Activated CD4-positive, alpha-beta T cell treated with anti-CD3 and anti-CD28 coated beads, Interleukin-2, Interleukin-6, amounts not matched to agents 100 ng/mL and 50 ng/mL, durations not matched to agents 16 hours and 8 hours (primary cell): ENCODE measurements around the gene ASAP2.
A peak's percentile ranks its signal among the peaks of the same experiment; 100 is the strongest.

ENCODE experiments used
- DNase-seq: peaks from one replicate; pipeline ENCODE4 v3.0.0-alpha.2; 2020

The ASAP2 gene

DNA sequence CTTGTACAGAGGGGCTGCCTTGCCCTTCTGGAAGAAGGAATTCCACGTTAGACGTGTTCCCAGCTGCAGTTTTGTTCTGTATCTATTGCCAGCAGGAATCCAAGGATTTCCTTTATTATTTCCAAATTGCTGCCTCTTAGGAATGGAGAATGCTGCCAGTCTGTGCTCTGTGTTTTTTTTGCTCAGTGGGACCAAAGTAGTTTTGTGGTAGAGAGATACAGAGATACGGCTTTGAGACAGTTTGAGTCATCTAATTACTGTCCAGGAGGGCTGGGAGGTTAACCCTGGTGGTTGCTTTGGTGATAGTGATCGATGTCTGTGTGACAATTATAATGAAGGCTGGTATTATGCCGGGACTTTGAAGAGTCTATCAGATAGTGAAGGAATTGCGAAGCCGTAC, 26.3 kb downstream of the ASAP2 start:
- DNase-seq = no peak

DNA sequence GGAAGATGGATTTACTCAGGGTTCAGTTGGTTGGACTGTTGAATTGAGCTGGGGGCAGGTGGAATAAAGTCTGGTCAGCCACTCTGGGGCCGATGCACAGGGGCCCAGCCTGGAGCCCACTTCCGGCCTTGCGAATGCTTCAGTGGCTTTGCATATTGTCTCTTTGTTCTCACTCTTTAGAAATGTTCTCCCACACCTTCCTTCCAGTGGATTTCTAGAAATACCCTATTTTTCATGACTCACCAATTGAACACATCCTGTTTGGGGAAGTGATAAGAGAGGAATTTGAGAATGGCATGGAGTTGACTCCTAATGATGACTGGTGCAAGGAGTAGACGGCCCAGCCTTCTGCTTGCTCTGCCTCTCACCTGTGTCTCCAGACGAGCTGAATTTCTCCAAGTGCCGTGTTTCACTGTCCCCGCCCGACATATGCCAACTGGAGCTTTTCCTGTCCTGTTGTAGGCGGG, 28.1 kb downstream of the ASAP2 start:
- DNase-seq = no peak

GRCh38 chr2:9235147-9236044, 28.8 kb downstream of the ASAP2 start:
- DNase-seq = no peak

DNA sequence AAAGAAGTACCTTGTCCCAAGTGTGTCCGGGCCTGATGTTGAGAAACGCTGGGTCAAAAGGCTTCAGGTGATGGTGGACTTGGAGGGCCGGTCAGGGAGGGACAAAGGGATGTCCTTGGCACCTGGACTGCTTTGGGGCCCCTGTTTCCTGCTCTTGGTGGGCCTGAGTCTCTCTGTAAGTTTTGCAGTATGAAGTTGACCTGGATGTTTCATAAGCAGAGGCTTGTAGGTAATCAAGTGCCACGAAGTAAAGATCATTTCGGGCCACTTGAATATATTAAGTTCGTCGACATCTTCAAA, 29.4 kb downstream of the ASAP2 start:
- DNase-seq = no peak

DNA sequence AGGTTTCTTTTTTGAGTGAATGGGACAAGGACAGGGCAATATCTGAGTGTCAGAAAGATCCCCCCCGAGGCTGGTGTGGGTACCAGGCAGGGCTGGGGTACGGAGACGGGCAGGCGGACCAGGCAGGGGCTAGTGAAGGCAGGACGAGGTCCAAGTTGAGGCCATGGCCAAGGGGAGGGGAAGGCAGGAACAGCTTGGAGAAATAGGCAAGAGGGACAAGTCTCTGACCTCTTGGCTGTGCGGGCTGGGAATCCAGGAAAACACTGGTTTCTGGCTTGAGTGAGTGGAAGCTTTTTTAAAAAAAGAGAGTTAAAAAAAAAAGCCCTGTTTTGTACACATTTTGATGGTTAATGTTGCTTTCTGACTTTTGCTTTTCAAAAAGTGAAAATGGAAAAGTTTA, 30.3 kb downstream of the ASAP2 start:
- DNase-seq = no peak

DNA sequence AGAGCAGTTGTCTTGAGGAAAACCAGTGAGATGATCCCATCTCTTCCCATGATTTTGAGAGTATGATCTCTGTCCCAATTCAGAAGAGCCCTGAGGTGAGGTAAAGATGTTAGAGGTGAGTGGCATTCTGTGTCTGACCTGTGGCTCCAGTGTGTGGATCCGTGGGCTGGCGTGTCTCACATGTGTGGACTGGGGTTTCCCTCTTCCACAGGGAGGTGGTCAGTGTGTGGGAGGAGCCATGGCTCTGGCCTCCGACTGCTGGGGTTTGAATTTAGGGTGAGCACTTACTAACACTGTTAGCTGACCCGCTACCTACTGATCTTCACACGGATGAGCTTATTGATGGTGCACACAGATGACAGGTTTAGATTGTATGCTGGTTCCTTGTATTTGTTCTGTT, 31.2 kb downstream of the ASAP2 start:
- DNase-seq = no peak

- DNase-seq = no peak
Measured at GRCh38 chr2:9238591-9239326, 32.1 kb downstream of the ASAP2 start.

DNA sequence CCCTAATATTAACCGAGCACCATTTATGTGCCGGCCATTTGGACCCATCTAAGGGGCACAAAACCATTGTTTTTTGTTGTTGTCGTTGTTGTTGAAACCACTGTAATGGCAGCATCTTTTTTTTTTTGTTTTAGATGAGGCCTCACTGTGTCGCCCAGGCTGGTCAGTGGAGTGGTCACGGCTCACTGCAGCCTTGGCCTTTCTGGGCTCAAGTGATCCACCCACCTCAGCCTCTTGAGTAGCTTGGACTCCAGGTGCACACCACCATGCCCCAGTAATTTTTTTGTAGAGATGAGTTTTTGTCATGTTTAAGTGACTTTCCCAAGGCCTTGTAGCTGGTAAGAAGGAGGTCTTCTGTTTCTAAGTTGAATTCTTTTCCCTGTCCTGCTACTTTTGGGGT, 33.0 kb downstream of the ASAP2 start:
- no peak for DNase-seq

DNA sequence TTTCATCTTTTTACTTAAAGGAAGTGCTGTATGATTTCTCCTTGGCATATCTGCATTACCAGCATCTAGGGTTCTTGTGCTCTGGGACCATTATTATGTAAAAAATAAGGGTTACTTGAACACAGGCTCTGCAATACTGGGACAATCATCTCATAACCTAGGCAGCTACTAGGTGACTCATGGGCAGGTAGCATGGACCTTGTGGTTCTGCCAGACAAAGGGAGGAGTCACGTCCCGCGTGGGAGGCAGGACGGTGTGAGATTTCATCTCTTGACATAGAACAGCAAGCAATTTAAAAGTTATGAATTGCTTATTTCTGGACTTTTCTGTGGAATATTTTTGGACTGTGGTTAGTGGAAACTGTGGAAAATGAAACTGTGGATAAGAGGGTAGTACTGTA, 34.1 kb downstream of the ASAP2 start:
- DNase-seq = no peak

- no peak for DNase-seq
Measured at GRCh38 chr2:9241233-9241632, 34.6 kb downstream of the ASAP2 start.

DNA sequence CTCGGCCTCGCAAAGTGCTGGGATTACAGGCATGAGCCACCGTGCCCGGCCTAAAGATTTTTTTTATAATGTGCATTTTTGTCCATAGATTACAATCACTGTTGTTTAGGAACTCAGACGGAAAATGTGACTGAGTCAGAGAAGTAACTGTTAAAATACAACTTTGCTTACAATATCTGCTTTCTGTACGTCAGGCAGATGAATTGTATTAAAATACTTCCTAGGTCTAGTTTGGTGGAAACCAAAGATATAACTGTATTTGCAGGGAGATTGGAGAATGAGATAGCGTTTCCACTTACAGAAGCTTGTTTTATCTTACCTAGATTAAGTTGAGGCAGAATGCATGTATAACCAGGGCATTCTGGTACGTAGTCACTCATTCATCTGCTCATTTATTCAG, 36.7 kb downstream of the ASAP2 start:
- no peak for DNase-seq

DNA sequence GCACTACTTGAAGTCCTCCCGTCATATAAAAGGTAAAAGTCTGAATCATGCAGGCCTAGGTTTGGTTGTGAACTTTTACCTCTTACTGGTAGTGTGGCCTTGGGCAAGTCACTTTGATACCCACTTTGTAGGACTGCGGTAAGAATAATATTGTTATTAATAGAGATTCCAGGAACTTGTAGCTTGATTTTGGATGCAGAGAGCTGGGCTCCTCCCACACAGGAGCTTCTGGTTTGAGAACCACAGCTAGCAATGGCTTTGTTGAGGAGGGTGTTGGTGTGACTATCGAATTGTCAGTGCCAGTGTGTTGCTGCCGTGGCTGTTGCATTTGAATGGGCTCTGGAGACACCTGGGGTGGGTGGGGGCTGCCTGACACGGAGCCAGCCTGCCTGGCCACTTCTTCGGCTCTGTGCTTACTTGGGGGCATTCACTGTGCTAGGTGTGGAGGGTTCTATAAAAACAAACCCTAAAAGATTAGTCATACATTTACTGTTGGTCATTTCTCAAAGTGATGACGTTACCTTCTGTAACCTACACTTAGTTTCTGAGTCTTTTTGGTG, 38.5 kb downstream of the ASAP2 start:
- peak; percentile 54 for DNase-seq

- no peak for DNase-seq
Measured at GRCh38 chr2:9247177-9247576, 40.6 kb downstream of the ASAP2 start.

DNA sequence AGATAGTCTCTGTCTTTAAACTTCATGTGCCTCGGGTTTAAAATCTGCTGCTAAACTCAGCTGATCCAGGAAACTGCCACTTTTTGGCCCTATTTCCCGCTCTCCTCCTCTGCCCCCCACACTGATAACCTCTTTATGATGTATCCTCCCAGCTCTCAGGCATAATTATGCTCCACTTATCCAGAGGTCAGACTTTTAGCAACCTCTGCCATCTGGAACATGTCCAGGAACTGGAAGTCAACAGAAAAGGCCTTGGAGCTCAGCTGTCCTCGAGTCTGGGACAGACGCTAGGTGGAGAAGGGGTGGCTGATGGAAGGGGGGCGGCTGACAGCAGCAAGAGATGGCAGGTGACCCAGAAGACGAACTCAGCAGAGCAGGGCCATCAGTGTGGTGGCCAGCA, 41.2 kb downstream of the ASAP2 start:
- no peak for DNase-seq

- no peak for DNase-seq
Measured at GRCh38 chr2:9248363-9248762, 41.8 kb downstream of the ASAP2 start.

- DNase-seq = no peak
Measured at GRCh38 chr2:9249020-9249800, 42.6 kb downstream of the ASAP2 start.

- no peak for DNase-seq
Measured at GRCh38 chr2:9250091-9250490, 43.5 kb downstream of the ASAP2 start.

- no peak for DNase-seq
Measured at GRCh38 chr2:9250498-9251153, 44.0 kb downstream of the ASAP2 start.

GRCh38 chr2:9251154-9252001, 44.8 kb downstream of the ASAP2 start:
- no peak for DNase-seq

- no peak for DNase-seq
Measured at GRCh38 chr2:9252002-9252357, 45.4 kb downstream of the ASAP2 start.

DNA sequence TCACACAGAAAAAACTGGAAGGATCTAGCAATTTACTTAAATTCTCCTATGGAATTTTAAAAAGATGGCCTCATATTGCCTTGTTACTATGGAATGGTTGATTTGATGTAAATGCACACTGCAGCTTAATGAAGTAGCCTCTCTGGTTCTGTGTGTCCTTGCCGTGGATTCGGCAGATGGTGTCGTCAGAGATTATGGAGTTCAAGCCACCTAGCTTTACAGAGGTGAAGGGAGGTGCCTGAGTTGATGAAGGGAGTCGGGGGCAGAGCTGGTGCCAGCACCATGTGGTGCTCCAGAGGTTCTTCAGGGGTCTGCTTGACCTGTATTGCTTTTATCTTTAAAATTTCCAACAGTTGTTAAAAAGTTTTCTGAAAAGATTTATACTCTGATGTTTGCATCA, 48.8 kb downstream of the ASAP2 start:
- no peak for DNase-seq

DNA sequence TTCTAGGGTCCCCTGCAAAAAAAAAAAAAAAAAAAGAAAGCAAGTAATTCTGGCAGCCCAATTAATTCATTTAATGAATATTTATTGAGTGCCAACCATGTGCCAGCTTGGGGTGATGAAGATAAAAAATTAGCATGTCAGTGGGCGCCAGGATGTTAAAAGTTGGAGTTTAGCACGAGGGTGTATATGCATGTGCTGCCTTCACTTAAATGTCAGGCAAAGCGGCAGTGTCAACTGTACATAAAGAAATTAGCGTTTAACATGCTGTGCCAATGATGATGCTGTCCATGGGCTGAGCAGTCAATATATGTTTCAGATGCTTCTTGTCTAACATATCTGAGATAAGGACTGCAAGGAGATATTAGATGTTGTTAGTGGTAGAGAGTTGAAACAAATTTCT, 49.5 kb downstream of the ASAP2 start:
- no peak for DNase-seq
